ENCODE data around the gene UBE2L6.
"Not testable (repeated sequence)": the region's sequence is repeated elsewhere in the genome, so short reads cannot be mapped to it uniquely, and the experiment has no call there.

Gene UBE2L6

GRCh38 chr11:57566905-57567514 lies 462 bp downstream of the UBE2L6 start:
- no peak for DNase-seq (ENCODE audit: low read depth in 2 of 2)

GRCh38 chr11:57566005-57566904 lies 1.2 kb downstream of the UBE2L6 start:
- no peak for DNase-seq (ENCODE audit: low read depth in 2 of 2)

GRCh38 chr11:57562596-57562995 lies 4.9 kb downstream of the UBE2L6 start:
- no peak for DNase-seq (ENCODE audit: low read depth in 2 of 2)

- DNase-seq (ENCODE audit: low read depth in 2 of 2), result no peak
Observed at GRCh38 chr11:57560146-57560545, 7.3 kb downstream of the UBE2L6 start.

- DNase-seq (ENCODE audit: low read depth in 2 of 2), result no peak
Observed at GRCh38 chr11:57556041-57556440, 11.4 kb downstream of the UBE2L6 start.

- no peak for DNase-seq (ENCODE audit: low read depth in 2 of 2)
Observed at GRCh38 chr11:57555393-57555792, 12.1 kb downstream of the UBE2L6 start.

GRCh38 chr11:57552479-57552878 lies 15.0 kb downstream of the UBE2L6 start:
- DNase-seq (ENCODE audit: low read depth in 2 of 2), result no peak

GRCh38 chr11:57551941-57552340 lies 15.5 kb downstream of the UBE2L6 start:
- no peak for DNase-seq (ENCODE audit: low read depth in 2 of 2)

- DNase-seq (ENCODE audit: low read depth in 2 of 2), result no peak
Observed at GRCh38 chr11:57549983-57550382, 17.5 kb downstream of the UBE2L6 start.

GRCh38 chr11:57547854-57548377 lies 19.6 kb downstream of the UBE2L6 start:
- no peak for DNase-seq (ENCODE audit: low read depth in 2 of 2)

- DNase-seq (ENCODE audit: low read depth in 2 of 2), result no peak
Observed at GRCh38 chr11:57546869-57547475, 20.5 kb downstream of the UBE2L6 start.

- DNase-seq (ENCODE audit: low read depth in 2 of 2), result no peak
Observed at GRCh38 chr11:57546451-57546850, 21.0 kb downstream of the UBE2L6 start.

GRCh38 chr11:57545883-57546282 lies 21.6 kb downstream of the UBE2L6 start:
- DNase-seq (ENCODE audit: low read depth in 2 of 2), result no peak

- DNase-seq (ENCODE audit: low read depth in 2 of 2), result no peak
Observed at GRCh38 chr11:57544566-57544965, 22.9 kb downstream of the UBE2L6 start.

GRCh38 chr11:57543593-57543992 lies 23.9 kb downstream of the UBE2L6 start:
- no peak for DNase-seq (ENCODE audit: low read depth in 2 of 2)

GRCh38 chr11:57542582-57542981 lies 24.9 kb downstream of the UBE2L6 start:
- no peak for DNase-seq (ENCODE audit: low read depth in 2 of 2)

GRCh38 chr11:57541169-57541568 lies 26.3 kb downstream of the UBE2L6 start:
- DNase-seq (ENCODE audit: low read depth in 2 of 2), result no peak

- no peak for DNase-seq (ENCODE audit: low read depth in 2 of 2)
Observed at GRCh38 chr11:57539342-57539741, 28.1 kb downstream of the UBE2L6 start.

GRCh38 chr11:57536947-57537619 lies 30.4 kb downstream of the UBE2L6 start, which contains the start of gene SMTNL1:
Gene SMTNL1, plus strand, starts transcription at chr11:57537595. Its CDS starts 5,048 bp downstream, at chr11:57542643.
- no peak for DNase-seq (ENCODE audit: low read depth in 2 of 2)

GRCh38 chr11:57534449-57534848 lies 33.0 kb downstream of the UBE2L6 start:
- not testable (repeated sequence) for DNase-seq (ENCODE audit: low read depth in 2 of 2)

- DNase-seq (ENCODE audit: low read depth in 2 of 2), result peak; percentile 91 to 92
Observed at GRCh38 chr11:57530596-57531507, 36.6 kb downstream of the UBE2L6 start, which contains the start of gene TIMM10. Gene TIMM10, minus strand, starts transcription at chr11:57530754. Its CDS starts 565 bp downstream, at chr11:57530189.

Data from fibroblast of skin of left biceps (primary cell).